HG03139 (cell line): Measurements from ENCODE around the gene AASS.

Source experiments
- ATAC-seq: cut with Tn5 transposase; IDR thresholded peaks from one replicate; pipeline ENCODE4 v1.9.1; 2021; ENCODE audit not compliant: unreplicated experiment

The AASS gene

DNA sequence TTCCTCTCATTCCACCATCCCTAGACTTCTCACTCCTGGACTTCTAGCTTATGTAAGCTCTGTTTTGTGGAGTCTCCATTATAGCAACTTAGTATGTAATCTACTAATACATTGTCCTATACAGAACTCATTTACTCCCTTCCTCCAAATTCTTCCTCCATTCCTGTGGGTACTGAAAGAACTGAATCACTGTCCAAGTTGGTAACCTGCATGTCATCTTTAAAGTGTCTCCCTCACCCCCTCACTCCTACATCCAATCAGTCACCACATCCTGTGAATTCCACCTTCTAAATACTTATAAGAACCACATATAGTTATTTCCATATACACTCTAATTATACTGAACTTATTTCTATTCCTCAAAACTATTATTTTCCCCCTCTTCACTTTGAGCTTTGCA, 20.3 kb downstream of the AASS start:
- ATAC-seq = no peak

DNA sequence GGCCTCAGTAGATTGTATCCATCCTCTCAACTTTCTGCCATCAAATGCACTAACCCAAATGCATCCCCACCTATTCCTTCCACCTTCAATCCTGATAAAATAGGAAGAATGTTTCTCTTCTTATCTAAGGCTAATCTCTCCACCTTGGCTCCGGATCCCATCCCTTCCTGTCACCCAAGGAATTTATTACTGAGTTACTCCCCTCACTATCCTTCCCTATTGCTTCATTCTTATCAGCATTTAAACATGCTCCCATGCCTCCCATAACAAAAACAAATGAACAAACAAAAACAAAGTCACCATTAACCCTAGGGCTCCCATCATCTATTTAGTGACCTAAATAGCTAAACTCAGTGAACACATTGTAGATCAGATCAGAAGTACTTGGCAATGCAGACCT, 25.3 kb downstream of the AASS start:
- ATAC-seq = no peak

DNA sequence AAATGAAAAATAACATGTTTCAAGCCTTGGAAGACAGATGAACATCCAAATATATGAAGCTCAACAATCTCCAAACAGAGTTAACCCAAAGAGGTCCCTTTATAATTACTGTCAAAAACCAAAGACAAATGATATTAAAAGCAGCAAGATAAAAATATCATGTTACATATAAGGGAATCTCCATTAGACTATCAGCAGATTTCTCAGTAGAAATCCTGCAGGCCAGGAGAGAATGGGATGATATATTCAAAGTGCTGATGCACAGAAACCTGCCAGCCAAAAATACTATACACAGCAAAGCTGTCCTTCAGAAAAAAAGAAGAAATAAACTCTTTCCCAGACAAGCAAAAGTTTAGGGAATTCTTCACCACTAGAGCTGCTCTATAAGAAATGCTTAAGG, 41.0 kb downstream of the AASS start:
- no peak for ATAC-seq

DNA sequence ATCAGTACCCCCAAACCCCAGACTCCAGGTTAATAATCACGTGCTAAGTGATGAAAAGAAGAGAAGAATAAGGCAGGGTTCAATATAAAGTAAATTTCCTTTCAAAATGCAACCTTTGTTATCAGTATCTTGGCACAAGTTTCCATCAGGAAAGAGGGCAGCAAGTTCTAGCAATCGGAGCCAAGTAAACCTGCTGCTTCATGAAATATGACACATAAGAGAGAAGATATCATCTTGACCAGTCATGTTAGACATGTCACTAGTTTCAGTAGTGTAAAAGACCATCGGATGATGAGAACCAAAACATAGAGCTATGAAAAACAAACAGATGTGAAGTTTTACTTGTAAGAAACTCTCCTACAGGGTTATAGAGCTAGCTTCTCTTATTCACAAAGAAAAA, 44.0 kb downstream of the AASS start:
- no peak for ATAC-seq

DNA sequence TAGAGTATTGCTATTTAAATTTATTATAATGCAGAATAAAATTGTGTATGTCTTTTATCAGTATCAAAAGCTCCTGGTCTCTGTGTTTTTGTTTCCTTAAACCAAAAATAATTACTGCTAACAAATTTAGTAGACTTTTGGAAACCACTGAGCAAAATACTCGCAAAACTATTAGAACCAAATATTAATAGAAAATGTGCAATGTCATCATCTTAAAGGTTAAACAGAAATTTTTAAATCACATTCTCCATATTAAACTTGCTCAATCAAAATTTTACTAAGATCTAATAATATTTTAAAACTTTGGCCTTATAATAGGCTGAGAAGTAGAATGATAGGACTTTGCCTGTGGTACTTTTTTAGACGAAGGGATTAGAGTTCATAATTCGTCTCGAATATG, 48.4 kb downstream of the AASS start:
- no peak for ATAC-seq

DNA sequence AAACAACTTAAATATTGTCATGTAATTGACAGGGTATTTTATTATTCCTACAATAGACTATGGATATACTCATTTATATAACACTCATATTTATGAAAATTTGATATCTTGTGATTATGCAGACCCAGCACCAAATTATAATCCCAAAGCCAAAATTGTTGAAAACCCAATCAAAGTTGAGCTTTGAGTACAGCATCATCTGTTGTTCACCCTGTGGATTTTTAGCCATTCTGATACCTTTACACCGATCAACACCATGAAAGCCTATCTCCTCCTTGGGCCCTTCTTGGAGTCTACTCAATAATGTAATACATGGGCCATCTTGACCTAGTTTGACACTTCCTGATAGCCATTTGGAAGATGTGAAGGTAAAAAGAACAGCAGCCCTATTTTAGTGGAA, 49.5 kb downstream of the AASS start:
- ATAC-seq = no peak

DNA sequence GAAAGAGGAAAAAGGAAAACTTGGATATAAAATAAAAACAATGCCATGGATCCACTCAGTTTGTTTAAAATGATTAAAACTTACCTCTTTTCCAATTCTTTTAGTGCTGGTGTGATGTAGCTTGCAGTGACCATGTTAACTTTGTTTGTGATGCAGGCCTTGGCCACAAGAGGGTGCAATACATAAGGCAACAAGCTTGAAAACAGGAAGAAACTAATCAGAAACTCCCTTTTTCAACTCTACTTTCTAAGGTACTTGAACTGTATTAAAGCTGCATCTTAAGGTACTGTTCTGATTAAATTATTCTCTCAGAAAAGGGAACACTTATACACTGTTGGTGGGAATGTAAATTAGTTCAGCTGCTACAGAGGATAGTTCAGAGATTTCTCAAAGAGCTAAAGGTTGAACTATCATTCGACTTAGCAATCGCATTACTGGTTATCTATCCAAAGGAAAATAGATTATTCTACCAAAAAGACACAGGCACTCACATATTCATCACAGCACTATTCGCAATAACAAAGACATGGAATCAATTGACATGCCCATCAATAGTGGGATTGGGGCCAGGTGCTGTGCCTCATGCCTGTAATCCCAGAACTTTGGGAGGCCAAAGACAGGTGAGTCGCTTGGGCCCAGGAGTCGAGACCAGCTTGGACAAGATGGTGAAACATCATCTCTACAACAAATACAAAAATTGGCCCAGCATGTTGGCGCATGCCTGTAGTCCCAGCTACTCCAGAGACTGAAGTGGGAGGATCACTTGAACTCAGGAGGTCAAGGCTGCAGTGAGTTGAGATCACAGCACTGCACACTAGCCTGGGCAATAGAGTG, 50.9 kb downstream of the AASS start:
- peak; percentile 93 for ATAC-seq

DNA sequence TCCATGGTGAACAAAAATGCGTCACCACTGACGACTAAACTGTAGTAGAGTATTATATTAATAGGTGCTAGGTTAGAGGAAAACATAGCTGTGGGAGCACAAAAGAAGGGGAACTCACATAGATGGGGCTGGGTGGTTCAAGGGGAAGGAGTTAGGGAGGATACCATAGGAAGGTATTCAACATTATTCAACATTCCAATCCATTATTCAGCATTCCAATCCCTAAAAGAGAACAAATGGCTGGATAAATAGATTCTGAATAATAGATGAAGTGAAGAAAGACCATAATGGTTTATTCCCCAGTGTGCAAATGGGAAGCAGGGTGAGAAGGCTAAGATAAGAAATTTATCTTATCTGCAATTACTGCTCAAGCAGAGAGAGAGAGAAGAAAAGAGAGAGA, 61.4 kb downstream of the AASS start:
- no peak for ATAC-seq

DNA sequence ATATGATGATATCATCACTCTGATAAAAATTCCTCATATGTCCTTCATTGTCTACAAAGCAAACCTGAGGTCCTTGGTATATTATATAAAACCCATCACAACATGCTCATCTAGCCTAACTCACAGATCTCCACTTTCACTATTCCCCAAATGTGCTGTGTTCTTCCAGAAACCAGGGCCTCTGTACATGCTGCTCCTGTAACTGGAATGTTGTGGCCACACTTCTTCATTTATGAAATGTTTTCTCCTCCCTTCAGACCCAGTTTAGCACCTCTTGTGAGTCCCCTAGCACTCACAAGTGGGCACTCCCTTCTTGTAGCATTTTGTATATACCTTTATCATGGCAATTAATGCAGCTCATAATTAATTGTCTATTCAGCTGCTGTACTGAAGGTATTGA, 61.9 kb downstream of the AASS start:
- ATAC-seq = no peak

DNA sequence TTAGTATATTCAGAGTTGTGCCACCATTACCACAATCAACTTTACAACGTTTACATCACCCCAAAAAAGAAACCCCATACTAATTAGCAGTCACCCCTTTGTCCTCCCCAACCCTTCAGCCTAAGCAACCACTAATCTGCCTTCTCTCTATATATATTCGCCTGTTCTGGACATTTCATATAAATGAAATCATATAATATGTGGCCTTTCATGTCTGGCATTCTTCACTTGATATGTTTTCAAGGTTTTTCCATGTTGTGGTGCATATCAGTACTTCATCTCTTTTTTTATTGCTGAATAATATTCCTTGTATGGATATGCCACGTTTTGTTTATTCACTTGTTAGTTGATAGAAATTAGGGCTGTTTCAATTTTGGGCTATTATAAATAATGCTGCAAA, 70.4 kb downstream of the AASS start:
- ATAC-seq = no peak

DNA sequence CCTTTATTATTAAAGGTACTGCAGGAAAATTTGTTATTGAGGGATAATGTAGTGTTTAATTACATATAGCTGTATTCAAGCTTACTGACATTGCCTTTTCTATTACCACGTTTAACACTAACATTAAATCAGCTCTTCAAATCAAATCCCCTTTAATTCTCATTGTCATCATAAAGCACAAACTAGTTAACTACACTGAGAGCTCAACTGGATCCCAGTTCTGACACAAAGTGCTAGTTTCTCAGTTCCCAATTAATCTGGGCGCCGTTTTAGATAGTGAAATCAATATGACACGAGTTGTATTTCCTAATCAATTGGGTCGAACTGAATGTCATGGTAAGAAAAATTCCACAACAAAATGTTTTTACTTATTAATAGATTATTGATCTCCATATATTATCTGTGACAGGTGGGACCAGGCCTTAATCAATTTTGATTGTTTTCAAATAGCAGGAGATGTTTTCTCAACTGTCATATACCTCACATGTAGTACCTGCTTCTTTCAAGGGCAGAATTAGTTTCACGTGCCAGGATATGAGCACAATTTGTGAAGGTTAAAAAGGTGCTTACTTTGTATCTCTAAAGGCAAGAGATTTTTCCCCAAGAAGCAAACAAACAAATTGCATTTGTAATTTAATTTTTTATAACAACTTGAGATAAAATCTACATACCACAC, 71.0 kb downstream of the AASS start:
- ATAC-seq = no peak

DNA sequence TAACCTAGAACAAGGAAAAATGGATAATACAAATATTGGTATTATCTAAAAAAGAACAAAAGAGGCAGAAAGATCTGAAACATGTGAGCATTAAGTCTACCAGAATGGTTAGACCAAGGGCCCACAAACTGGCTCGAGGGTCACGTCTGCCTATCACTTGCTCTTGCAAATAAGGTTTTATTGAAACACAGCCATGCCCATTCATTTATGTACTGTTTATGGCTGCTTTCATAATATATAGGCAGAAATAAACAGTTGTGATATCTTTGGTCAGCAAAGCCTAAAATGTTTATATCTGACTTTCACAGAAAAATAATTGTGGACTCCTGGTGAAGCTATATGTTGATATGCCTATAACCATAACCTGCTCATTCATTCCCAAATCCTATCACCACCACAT, 71.8 kb downstream of the AASS start:
- ATAC-seq = no peak

DNA sequence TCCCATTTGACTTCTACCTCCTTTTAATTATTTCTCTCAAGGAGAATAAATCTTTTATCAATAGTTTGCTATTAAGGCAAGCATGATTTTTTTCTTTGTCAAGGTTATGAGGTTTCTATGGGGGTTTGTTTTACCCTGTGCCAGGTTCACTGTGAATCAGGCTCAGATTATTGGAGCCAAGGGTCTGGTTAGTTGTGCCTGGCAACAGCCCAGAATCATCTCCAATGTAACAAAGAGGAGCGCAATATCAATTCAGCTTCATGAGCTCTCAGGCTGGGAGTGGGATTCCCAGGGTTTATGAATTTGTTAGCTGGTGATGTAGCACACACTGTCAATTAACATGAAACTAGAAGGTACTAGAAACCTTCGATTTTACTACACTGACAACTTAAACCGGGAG, 73.2 kb downstream of the AASS start:
- ATAC-seq = no peak

DNA sequence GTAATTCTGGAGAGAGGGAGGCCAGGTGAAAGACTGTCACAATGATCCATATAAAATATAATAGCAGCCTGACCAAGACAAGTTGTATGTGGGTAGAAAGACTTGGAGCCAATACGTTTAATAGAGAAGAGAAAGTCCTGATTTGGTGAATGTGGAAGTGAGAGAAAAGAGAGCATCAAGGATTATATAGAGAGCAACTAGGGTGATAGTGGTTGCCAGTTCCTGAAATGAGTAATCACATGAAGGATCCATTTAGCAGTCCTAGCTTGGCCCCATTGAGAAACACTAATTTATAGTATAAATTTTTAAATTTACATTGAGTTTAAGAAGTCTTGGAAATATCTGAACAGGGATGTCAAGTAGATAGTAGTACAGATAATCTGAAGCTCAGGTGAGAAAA, 74.0 kb downstream of the AASS start:
- ATAC-seq = no peak

DNA sequence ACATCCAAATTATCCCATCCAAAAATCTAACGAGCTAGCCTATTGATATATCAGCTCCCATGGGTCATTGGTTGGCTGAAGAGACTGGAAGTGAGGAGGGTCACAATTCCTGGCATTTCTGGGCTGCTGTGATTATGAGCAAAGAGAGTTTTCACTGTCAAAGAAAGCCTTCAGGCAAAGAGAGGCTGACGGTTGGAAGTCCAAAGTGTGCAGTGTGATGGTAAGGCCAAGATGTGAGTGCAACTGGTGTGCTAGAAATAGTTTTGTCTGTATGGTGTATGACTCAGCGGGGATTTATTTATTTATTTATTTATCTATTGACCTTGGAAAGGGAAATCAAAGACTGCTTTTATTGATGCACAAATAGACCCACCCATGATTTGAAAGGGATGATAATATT, 75.0 kb downstream of the AASS start:
- no peak for ATAC-seq

DNA sequence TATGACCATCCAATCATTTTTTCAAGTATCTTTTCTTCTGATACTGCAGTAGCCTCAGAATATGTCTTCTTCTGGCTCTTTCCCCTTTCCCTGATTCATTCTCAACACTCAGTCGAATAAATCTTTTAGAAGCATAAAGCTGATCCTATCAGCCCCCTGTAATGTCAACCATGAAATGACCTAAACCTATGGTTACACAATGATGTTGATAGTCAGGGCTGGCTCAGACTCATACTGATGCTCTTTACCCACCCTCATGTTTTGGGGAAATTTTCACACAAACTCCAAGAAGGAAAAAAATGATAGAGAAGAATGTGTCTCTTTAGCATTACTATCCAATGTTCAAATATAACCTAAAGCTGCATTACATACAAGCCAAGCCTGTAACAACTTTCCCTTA, 76.0 kb downstream of the AASS start:
- ATAC-seq = no peak

DNA sequence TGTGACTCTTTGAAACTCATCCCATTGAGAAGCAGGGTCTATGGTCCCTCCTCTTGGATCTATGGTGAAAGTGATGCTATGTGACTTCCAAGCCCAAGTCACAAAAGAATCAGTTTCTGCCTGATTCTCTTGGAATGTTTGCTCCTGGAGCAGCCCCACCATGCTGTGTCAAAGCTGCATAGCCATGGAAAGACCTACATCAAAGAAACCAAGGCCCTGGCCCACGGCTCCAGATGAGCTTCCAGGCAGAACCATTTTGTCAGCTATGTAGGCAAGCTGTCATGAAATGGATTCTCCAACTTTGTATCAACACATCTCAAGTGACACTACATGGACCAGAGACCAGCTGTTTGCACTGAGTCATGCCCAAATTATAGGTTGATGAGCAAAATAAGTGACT, 77.0 kb downstream of the AASS start:
- ATAC-seq = no peak

DNA sequence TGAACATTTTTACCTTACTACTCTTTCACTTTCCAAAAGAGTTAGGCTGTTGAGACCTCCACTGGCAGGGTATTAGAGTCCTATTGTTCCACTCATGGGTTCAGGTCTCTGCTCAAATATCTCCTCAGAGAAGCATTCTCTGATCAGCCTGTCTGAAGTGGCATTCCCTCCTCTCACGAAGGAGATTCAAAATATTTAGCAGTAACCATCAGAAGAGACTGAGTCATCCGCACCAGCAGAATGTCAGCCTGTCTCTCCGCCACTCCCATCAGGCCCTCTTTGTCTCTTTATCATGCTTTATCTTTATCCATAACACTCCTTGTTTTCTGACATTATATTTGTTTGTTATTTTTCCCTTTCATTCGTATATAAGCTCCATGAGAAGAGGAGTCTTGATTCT, 79.1 kb downstream of the AASS start:
- no peak for ATAC-seq

DNA sequence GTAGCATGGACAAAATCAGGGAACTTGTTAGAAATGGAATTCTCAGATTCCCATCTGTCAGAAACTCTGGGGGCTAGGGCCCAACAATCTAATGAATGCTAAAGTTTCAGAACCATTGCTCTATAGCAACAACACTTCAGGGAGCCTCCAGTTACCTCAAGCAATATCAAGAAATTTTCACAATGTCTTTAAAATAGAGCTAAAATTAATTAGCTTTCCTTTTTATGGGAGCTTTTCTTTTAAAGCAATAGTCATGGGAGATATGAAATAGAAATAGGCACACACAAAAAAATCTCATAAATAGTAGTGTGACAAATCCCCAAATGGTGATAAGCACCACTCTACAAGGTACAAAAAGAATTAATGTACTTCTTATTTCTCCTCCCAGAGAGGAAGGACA, 80.9 kb downstream of the AASS start:
- ATAC-seq = no peak

DNA sequence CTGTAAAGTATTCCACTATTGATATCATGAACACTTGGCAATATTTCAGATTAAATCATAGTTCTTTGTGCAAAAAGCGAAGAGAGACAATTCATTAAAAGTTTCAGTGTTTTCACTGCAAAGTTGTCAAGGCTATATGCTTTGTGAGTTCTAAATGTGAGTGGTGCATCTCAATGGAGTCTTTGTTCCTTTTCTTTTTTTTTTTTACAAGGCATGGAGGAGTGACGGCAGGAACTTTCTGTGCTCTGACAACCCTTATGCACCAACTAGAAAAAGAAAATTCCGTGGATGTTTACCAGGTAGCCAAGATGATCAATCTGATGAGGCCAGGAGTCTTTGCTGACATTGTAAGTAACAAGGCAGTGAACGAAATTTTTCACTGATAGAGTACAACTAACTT, 84.5 kb downstream of the AASS start:
- ATAC-seq = no peak

DNA sequence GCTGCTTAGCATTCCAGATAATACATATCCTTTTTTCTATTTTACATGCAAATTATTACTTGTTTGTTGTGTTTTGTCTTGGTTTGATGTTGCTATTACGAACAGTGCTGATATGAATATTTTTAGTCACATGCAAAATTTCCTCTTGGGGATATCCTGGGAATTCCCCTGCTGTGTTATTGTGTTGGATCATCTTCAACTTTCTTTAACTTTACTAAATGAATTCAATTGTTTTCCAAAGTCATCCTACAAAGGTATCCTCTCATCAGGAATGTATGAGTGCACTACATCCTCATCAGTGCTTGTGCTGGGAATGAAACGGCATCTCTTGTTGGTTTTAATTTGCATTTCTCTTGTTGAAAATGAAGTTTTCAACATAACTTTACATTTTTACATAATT, 87.1 kb downstream of the AASS start:
- ATAC-seq = no peak

DNA sequence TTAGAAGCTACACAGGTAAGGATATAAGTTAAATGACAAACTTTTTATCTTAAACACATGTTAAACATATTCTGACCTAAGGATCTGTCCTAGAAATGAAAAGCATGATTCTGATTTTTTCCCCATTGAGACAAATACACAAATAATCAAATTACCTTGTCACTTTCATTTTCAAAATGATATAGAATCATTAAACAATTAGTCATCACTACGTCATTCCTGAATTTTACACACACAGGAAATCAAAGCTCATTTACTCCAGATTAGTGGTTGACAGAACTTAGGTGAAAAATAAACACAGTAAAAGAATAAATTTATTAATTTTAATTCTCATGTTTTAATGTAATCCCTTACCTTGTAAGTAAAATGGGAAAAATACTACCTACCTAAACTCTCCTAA, 89.0 kb downstream of the AASS start:
- ATAC-seq = no peak

DNA sequence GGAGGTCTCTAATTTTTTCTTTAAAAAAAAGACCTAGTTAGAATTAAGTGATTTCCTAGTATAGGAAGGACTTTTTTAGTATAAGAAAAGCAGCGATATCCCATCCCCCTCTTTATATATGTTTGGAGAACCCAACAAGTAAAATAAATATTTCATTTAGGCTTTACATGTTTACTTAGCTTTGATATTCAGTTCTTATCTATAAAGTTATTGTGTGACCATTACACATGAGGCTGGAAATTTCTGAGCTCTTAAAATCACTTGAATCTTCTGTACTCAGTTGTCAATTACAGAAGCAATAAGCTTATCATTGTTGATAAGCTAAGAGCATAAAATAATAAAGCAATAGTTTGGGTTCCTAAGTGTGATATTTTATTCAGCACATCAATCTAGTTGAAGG, 89.7 kb downstream of the AASS start:
- no peak for ATAC-seq
